IMR-90 (cell line): Measurements from ENCODE around the gene FOXP1.

ENCODE experiments used
- CEBPB ChIP-seq: IDR thresholded peaks from 2 replicates; pipeline ENCODE4 v1.6.1; 2012; ENCODE audit warnings: low read depth, low read length, improper control_type of control experiment
- CHD1 ChIP-seq: IDR thresholded peaks from 2 replicates; pipeline ENCODE4 v1.6.1; 2012; ENCODE audit warnings: low read depth, low read length, improper control_type of control experiment
- MXI1 ChIP-seq: IDR thresholded peaks from 2 replicates; pipeline ENCODE4 v1.6.1; 2012; ENCODE audit warnings: low read depth, mild to moderate bottlenecking, low read length, moderate library complexity, borderline replicate concordance
- NFE2L2 ChIP-seq: fragments of 150-350 bp; IDR thresholded peaks from 2 replicates; pipeline ENCODE4 v1.6.1; 2016; ENCODE audit warnings: low read depth, mild to moderate bottlenecking, low read length
- POLR2A ChIP-seq: IDR thresholded peaks from 2 replicates; pipeline ENCODE4 v1.6.1; 2012; ENCODE audit warnings: mild to moderate bottlenecking, low read depth, low read length
- RAD21 ChIP-seq: IDR thresholded peaks from 2 replicates; pipeline ENCODE4 v1.6.1; 2012; ENCODE audit warnings: low read length, improper control_type of control experiment
- RCOR1 ChIP-seq: IDR thresholded peaks from 2 replicates; pipeline ENCODE4 v1.6.1; 2012; ENCODE audit warnings: mild to moderate bottlenecking, low read length, improper control_type of control experiment; ENCODE audit not compliant: insufficient replicate concordance
- RFX5 ChIP-seq: IDR thresholded peaks from 2 replicates; pipeline ENCODE4 v1.8.0; 2012; ENCODE audit warnings: low read depth, mild to moderate bottlenecking, low read length, moderate library complexity
- SMC3 ChIP-seq: fragments of 150-350 bp; IDR thresholded peaks from 2 replicates; pipeline ENCODE4 v1.6.1; 2016; ENCODE audit warnings: low read depth, mild to moderate bottlenecking, antibody characterized with exemption, low read length, moderate library complexity
- TF ChIP-seq, protein P1 (sequence below): conservative IDR thresholded peaks from 2 replicates; pipeline ENCODE4 v1.5.1; 2012; ENCODE audit warnings: mild to moderate bottlenecking, low read depth, low read length, improper control_type of control experiment
- TF ChIP-seq, protein P2 (sequence below): fragments of 150-350 bp; IDR thresholded peaks from 2 replicates; pipeline ENCODE4 v1.6.1; 2016; ENCODE audit warnings: low read depth, mild to moderate bottlenecking, low read length, moderate library complexity, borderline replicate concordance
- TF ChIP-seq, protein P3 (sequence below): fragments of 150-350 bp; IDR thresholded peaks from 2 replicates; pipeline ENCODE4 v1.6.1; 2017; ENCODE audit warnings: mild to moderate bottlenecking, antibody characterized with exemption, low read length, low read depth

DNA sequence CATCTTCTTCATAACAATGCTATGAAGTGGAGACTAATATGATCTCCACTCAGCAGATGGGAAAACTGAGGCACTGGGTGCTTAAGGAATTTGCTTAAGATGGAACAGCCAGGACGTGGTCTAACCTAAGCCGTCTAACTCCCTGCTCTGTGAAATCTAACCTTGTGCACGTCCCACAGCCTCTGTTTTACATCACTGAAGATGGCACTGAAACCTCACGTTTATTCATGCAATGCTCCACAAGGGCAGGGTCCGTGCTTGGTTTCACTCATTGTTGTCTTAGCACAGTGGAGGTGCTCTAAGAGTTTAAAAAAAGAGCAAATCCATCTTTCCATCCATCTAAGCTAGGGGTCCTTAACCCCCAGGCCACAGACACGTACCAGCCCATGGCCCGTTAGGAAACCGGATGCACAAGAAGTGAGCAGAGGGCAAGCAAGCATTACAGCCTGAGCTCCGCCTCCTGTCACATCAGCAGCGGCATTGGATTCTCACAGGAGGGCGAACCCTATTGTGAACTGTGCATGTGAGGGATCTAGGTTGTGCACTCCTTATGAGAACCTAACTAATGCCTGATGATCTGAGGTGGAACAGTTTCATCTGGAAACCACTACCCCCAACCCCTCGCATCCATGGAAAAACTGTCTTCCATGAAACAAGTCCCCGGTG, 118.0 kb downstream of the FOXP1 start:
- TF ChIP-seq CEBPB (no peak), CHD1 (no peak), POLR2A (no peak), SMC3 (no peak), RFX5 (no peak), MXI1 (no peak), RAD21 (no peak), RCOR1 (no peak), NFE2L2 (no peak)
- TF ChIP-seq, protein P1, sequence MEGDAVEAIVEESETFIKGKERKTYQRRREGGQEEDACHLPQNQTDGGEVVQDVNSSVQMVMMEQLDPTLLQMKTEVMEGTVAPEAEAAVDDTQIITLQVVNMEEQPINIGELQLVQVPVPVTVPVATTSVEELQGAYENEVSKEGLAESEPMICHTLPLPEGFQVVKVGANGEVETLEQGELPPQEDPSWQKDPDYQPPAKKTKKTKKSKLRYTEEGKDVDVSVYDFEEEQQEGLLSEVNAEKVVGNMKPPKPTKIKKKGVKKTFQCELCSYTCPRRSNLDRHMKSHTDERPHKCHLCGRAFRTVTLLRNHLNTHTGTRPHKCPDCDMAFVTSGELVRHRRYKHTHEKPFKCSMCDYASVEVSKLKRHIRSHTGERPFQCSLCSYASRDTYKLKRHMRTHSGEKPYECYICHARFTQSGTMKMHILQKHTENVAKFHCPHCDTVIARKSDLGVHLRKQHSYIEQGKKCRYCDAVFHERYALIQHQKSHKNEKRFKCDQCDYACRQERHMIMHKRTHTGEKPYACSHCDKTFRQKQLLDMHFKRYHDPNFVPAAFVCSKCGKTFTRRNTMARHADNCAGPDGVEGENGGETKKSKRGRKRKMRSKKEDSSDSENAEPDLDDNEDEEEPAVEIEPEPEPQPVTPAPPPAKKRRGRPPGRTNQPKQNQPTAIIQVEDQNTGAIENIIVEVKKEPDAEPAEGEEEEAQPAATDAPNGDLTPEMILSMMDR: no peak
- TF ChIP-seq, protein P2, sequence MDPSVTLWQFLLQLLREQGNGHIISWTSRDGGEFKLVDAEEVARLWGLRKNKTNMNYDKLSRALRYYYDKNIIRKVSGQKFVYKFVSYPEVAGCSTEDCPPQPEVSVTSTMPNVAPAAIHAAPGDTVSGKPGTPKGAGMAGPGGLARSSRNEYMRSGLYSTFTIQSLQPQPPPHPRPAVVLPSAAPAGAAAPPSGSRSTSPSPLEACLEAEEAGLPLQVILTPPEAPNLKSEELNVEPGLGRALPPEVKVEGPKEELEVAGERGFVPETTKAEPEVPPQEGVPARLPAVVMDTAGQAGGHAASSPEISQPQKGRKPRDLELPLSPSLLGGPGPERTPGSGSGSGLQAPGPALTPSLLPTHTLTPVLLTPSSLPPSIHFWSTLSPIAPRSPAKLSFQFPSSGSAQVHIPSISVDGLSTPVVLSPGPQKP: no peak
- TF ChIP-seq, protein P3, sequence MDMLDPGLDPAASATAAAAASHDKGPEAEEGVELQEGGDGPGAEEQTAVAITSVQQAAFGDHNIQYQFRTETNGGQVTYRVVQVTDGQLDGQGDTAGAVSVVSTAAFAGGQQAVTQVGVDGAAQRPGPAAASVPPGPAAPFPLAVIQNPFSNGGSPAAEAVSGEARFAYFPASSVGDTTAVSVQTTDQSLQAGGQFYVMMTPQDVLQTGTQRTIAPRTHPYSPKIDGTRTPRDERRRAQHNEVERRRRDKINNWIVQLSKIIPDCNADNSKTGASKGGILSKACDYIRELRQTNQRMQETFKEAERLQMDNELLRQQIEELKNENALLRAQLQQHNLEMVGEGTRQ: no peak
